Neural cell (in vitro differentiated cells): Measurements from ENCODE around the gene BMPR1B. TPM values are rescaled to one million over a fixed set of nuclear protein-coding genes. Genes with fewer than 3 reads are reported as not detected.

Experiments used
- H2AFZ ChIP-seq: fragments of 200-600, 300-800 bp; sonication (generic), shearing (Covaris generic); 2 replicates; pipeline ENCODE4 v1.6.0; 2014; ENCODE audit warnings: low read depth, mild to moderate bottlenecking, antibody characterized with exemption, low read length, moderate library complexity
- H3F3A ChIP-seq: fragments of 200-600 bp; shearing (Covaris generic); 2 replicates; pipeline ENCODE4 v1.6.1; 2016; ENCODE audit warnings: mild to moderate bottlenecking, moderate library complexity, mixed read lengths, antibody characterized with exemption, low read length; ENCODE audit not compliant: insufficient read depth, poor library complexity, severe bottlenecking
- H3K27ac ChIP-seq: fragments of 200-600, 300-800 bp; sonication (generic), shearing (Covaris generic); 2 replicates; pipeline ENCODE4 v1.5.1; 2014; ENCODE audit warnings: mild to moderate bottlenecking, low read length, moderate library complexity
- H3K27me3 ChIP-seq: fragments of 300-800, 200-600 bp; sonication (generic), shearing (Covaris generic); 2 replicates; pipeline ENCODE4 v1.6.0; 2014; ENCODE audit warnings: mild to moderate bottlenecking, low read depth, low read length, moderate library complexity; ENCODE audit not compliant: insufficient read depth
- H3K36me3 ChIP-seq: fragments of 300-800, 200-600 bp; sonication (generic), shearing (Covaris generic); 2 replicates; pipeline ENCODE4 v1.5.1; 2014; ENCODE audit warnings: mild to moderate bottlenecking, antibody characterized with exemption, low read length, moderate library complexity; ENCODE audit not compliant: insufficient read depth
- H3K4me2 ChIP-seq: fragments of 300-800, 200-600 bp; sonication (generic), shearing (Covaris generic); 2 replicates; pipeline ENCODE4 v1.6.0; 2014; ENCODE audit warnings: mild to moderate bottlenecking, low read length
- H3K4me3 ChIP-seq: fragments of 300-800, 200-600 bp; sonication (generic), shearing (Covaris generic); 2 replicates; pipeline ENCODE4 v1.5.1; 2014; ENCODE audit warnings: mild to moderate bottlenecking, low read length, moderate library complexity
- H3K79me2 ChIP-seq: fragments of 200-600 bp; shearing (Covaris generic); replicated peaks from 2 replicates; pipeline ENCODE4 v1.6.0; 2014; ENCODE audit warnings: mild to moderate bottlenecking, low read length, moderate library complexity; ENCODE audit not compliant: insufficient read depth
- H3K9ac ChIP-seq: fragments of 300-800, 200-600 bp; sonication (generic), shearing (Covaris generic); 2 replicates; pipeline ENCODE4 v1.6.1; 2016; ENCODE audit warnings: mild to moderate bottlenecking, low read length, mixed read lengths
- H3K9me2 ChIP-seq: fragments of 200-600 bp; shearing (Covaris generic); 2 replicates; pipeline ENCODE4 v1.6.1; 2016; ENCODE audit warnings: mild to moderate bottlenecking, low read length, mixed read lengths; ENCODE audit not compliant: insufficient read depth
- H3K9me3 ChIP-seq: fragments of 200-600, 300-800 bp; sonication (generic), shearing (Covaris generic); 2 replicates; pipeline ENCODE4 v1.6.1; 2016; ENCODE audit warnings: mild to moderate bottlenecking, mixed run types, low read length, moderate library complexity, mixed read lengths
- H4K20me1 ChIP-seq: fragments of 200-600 bp; shearing (Covaris generic); 2 replicates; pipeline ENCODE4 v1.6.1; 2016; ENCODE audit warnings: mild to moderate bottlenecking, mixed run types; ENCODE audit not compliant: insufficient read depth
- CTCF ChIP-seq: fragments of 450-650 bp; IDR thresholded peaks from 2 replicates; pipeline ENCODE4 v1.5.1; 2014; ENCODE audit warnings: antibody characterized with exemption, mild to moderate bottlenecking, moderate library complexity; ENCODE audit not compliant: poor library complexity, severe bottlenecking
- EP300 ChIP-seq: fragments of 450-650 bp; conservative IDR thresholded peaks from 2 replicates; pipeline ENCODE4 v1.6.1; 2014; ENCODE audit warnings: antibody characterized with exemption, mild to moderate bottlenecking, moderate library complexity; ENCODE audit not compliant: poor library complexity, severe bottlenecking
- EZH2 ChIP-seq: fragments of 200-600, 300-800 bp; shearing (Covaris generic), sonication (generic); IDR thresholded peaks from 2 replicates; pipeline ENCODE4 v1.6.1; 2014; ENCODE audit warnings: antibody characterized with exemption, low read length, borderline replicate concordance, mild to moderate bottlenecking; ENCODE audit not compliant: insufficient read depth, poor library complexity, severe bottlenecking
- MXI1 ChIP-seq: fragments of 450-650 bp; conservative IDR thresholded peaks from 2 replicates; pipeline ENCODE4 v1.6.1; 2014; ENCODE audit warnings: antibody characterized with exemption, mild to moderate bottlenecking; ENCODE audit not compliant: poor library complexity, severe bottlenecking
- POLR2AphosphoS5 ChIP-seq: IDR thresholded peaks from 2 replicates; pipeline ENCODE4 v1.6.1; 2012
- RAD21 ChIP-seq: fragments of 450-650 bp; conservative IDR thresholded peaks from 2 replicates; pipeline ENCODE4 v1.6.1; 2014; ENCODE audit warnings: antibody characterized with exemption, mild to moderate bottlenecking, moderate library complexity
- REST ChIP-seq: IDR thresholded peaks from 2 replicates; pipeline ENCODE4 v1.6.1; 2012; ENCODE audit warnings: borderline replicate concordance
- SMC3 ChIP-seq: fragments of 450-650 bp; conservative IDR thresholded peaks from 2 replicates; pipeline ENCODE4 v1.6.1; 2014; ENCODE audit warnings: antibody characterized with exemption, mild to moderate bottlenecking, moderate library complexity; ENCODE audit not compliant: poor library complexity
- TAF1 ChIP-seq: IDR thresholded peaks from 2 replicates; pipeline ENCODE4 v1.6.1; 2012; ENCODE audit warnings: low read depth
- polyA plus RNA-seq: library from polyadenylated mRNA; depleted of rRNA; stranded (reverse); fragments of >200 nt; gene quantifications from 2 replicates; pipeline ENCODE4 v1.2.3, GENCODE V29; 2014

The BMPR1B gene
- polyA plus RNA-seq, 1 donor from 2014 or later = 1.6 TPM

- H3K79me2 ChIP-seq = no peaks in the 10 kb centered on the region
- no peaks in the 10 kb centered on the region for H3K27me3 ChIP-seq
- H4K20me1 ChIP-seq = no peaks in the 10 kb centered on the region
- H3K36me3 ChIP-seq = no peaks in the 10 kb centered on the region
- H3K27ac ChIP-seq = no peak overlapping the region
- H3K9me2 ChIP-seq = no peaks in the 10 kb centered on the region
- H3K9ac ChIP-seq = no peak overlapping the region
- H3F3A ChIP-seq = no peaks in the 10 kb centered on the region
- no peak overlapping the region for H2AFZ ChIP-seq
- H3K9me3 ChIP-seq = no peaks in the 10 kb centered on the region
- no peak overlapping the region for H3K4me3 ChIP-seq
- TF ChIP-seq EZH2 = no peak
- H3K4me2 ChIP-seq = no peak overlapping the region
Measured at GRCh38 chr4:94905511-94905910, 147.8 kb downstream of the BMPR1B start.

GRCh38 chr4:94909645-94910044, 151.9 kb downstream of the BMPR1B start:
- Histone ChIP-seq H3K4me3 (no peak overlapping the region), H2AFZ (no peak overlapping the region), H3K4me2 (no peak overlapping the region), H3K27ac (no peak overlapping the region), H3F3A (no peaks in the 10 kb centered on the region), H3K9me2 (no peaks in the 10 kb centered on the region), H3K36me3 (no peaks in the 10 kb centered on the region), H4K20me1 (no peaks in the 10 kb centered on the region), H3K27me3 (no peaks in the 10 kb centered on the region), H3K9me3 (no peaks in the 10 kb centered on the region), H3K79me2 (no peaks in the 10 kb centered on the region), H3K9ac (no peak overlapping the region)
- no peak for TF ChIP-seq MXI1

DNA sequence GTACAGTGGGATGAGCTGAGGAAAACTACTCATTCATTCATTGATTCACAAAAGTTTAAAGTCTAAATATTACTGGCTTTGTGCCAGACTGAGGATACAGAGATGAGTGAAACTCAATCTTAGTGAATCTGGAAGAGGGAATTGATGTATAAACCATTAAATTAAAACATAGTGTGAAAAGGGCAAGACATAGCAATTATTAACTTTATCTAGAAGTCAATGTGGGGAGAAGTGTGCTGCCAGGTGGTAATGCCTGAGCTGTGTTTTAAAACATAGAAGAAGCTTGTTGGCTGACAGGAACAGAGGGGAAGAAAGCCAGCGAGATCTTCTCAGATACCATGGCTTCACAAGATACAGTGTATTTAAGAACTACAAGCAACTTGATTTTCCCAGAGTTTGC, 153.4 kb downstream of the BMPR1B start:
- no peak overlapping the region for H2AFZ ChIP-seq

More for the DNA sequence above, 153.4 kb downstream of the BMPR1B start:
- Histone ChIP-seq H3K4me2 (no peak overlapping the region), H3K27ac (no peak overlapping the region), H4K20me1 (no peaks in the 10 kb centered on the region), H3K9me3 (no peaks in the 10 kb centered on the region), H3K9me2 (no peaks in the 10 kb centered on the region), H3K36me3 (no peaks in the 10 kb centered on the region), H3K79me2 (no peaks in the 10 kb centered on the region), H3K27me3 (no peaks in the 10 kb centered on the region), H3F3A (no peaks in the 10 kb centered on the region), H3K9ac (no peak overlapping the region), H3K4me3 (no peak overlapping the region)
- TF ChIP-seq EZH2 = no peak
- TF ChIP-seq CTCF = no peak
- no peak for TF ChIP-seq EP300
- TF ChIP-seq POLR2AphosphoS5 = no peak
- TF ChIP-seq TAF1 = no peak
- no peak for TF ChIP-seq MXI1
- no peak for TF ChIP-seq REST
- no peak for TF ChIP-seq RAD21
- TF ChIP-seq SMC3 = no peak
